Epithelial cell of proximal tubule (primary cell): Measurements from ENCODE around the gene GANC. TPM values are rescaled to one million over a fixed set of nuclear protein-coding genes. Genes with fewer than 3 reads are reported as not detected.
A peak's percentile ranks its signal among the peaks of the same experiment; 100 is the strongest.

Experiments
- DNase-seq: peaks from one replicate; pipeline ENCODE4 v3.0.0-alpha.2; 2011; ENCODE audit warnings: low read depth
- H3K4me3 ChIP-seq: 2 replicates; pipeline ENCODE4 v1.5.1; 2011; ENCODE audit warnings: low read depth, mild to moderate bottlenecking, low read length
- total RNA-seq: library from RNA; depleted of rRNA; stranded (reverse); fragments of >200 nt; gene quantifications from 2 replicates; pipeline ENCODE4 v1.2.3, GENCODE V29; 2015
- TF ChIP-seq, protein P1 (sequence below): conservative IDR thresholded peaks from 2 replicates; pipeline ENCODE4 v1.5.1; 2012; ENCODE audit warnings: low read depth, mild to moderate bottlenecking, low read length

The GANC gene
- total RNA-seq, 1 donor from 2014 or later, result 13.1 TPM

DNA sequence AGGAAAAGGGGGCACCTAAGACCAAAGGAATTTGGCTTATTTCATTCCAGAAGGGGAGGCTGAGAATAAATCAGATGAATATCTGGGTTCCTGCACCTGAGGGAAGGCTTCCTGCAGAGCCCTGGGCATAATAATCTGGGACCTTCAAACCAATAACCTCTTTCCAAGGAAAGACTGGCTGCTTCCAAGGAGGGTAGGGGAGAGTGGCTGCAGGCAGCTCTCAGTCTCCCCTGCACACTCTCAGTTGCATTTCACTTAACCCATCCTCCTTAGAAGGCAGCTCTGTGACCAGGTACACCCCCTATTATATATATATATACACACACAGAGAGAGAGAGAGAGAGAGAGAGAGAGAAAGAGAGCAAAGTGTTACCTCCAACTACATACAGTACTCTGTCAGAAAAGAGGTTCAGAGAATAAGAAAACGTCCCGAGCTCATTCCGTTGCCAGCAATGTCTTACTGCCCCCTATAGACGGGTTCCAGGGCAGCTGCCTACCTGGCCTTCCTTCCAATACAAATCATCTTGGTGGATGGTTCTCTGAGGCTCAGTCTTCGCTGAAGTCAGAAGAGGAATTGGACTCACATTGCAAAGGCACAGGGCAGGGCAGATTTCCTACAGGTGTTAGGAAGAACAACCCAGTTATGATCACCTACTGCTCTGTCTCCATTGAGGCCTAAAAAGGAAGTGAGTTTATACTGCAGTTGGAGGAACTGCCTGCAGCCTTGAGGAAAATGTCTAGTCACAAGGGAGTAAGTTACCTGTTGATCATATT lies 112.4 kb downstream of the GANC start:
- TF ChIP-seq, protein P1, sequence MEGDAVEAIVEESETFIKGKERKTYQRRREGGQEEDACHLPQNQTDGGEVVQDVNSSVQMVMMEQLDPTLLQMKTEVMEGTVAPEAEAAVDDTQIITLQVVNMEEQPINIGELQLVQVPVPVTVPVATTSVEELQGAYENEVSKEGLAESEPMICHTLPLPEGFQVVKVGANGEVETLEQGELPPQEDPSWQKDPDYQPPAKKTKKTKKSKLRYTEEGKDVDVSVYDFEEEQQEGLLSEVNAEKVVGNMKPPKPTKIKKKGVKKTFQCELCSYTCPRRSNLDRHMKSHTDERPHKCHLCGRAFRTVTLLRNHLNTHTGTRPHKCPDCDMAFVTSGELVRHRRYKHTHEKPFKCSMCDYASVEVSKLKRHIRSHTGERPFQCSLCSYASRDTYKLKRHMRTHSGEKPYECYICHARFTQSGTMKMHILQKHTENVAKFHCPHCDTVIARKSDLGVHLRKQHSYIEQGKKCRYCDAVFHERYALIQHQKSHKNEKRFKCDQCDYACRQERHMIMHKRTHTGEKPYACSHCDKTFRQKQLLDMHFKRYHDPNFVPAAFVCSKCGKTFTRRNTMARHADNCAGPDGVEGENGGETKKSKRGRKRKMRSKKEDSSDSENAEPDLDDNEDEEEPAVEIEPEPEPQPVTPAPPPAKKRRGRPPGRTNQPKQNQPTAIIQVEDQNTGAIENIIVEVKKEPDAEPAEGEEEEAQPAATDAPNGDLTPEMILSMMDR, result peak; percentile 78
- no peak overlapping the region for H3K4me3 ChIP-seq
- no peak for DNase-seq

DNA sequence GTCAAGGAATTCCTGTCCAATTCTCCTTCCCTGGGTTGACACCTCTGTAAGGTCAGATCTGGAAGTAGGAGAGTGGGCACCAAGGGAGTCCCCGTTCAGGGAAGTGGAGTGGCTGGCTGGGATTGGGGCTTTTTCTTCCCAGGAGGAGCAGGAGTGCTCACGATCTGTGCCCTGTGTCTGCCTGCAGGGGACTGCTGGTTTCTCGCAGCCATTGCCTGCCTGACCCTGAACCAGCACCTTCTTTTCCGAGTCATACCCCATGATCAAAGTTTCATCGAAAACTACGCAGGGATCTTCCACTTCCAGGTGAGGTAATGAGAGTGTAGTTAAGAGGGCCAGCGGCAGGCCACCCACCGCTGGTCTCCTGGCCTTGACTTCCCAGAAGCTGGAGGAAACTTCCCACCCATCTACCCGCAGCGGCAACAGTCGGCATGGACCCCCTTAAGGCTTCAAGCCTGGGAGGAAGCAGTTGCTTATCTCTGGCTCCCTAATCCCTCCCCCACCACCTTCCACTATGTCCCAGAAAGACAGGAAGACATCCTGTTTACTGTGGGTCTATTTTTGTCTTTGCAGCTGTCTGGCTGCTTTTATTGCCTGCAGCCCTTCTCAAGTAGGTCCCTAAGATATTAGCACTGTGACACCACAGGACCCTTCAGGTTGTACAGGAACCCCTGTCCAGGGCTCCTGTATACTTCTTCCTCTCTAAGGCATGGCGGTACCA lies 113.1 kb downstream of the GANC start:
- no peak for DNase-seq
- TF ChIP-seq, protein P1, result no peak
- H3K4me3 ChIP-seq, result no peak overlapping the region

DNA sequence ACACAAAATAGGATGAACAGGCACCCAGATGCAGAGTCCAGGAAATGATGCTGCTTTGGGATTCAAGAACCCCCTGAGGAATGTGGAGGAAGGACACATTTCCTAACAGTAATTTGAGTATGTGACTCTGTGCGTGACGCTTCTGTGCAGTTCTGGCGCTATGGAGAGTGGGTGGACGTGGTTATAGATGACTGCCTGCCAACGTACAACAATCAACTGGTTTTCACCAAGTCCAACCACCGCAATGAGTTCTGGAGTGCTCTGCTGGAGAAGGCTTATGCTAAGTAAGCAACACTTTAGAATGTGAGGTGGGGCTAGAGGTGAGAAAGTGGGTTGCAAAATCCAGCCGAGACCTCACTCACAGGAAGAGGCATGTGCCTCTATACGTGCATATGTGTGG lies 114.6 kb downstream of the GANC start:
- DNase-seq, result no peak
- H3K4me3 ChIP-seq, result no peak overlapping the region
- TF ChIP-seq, protein P1, result no peak

DNA sequence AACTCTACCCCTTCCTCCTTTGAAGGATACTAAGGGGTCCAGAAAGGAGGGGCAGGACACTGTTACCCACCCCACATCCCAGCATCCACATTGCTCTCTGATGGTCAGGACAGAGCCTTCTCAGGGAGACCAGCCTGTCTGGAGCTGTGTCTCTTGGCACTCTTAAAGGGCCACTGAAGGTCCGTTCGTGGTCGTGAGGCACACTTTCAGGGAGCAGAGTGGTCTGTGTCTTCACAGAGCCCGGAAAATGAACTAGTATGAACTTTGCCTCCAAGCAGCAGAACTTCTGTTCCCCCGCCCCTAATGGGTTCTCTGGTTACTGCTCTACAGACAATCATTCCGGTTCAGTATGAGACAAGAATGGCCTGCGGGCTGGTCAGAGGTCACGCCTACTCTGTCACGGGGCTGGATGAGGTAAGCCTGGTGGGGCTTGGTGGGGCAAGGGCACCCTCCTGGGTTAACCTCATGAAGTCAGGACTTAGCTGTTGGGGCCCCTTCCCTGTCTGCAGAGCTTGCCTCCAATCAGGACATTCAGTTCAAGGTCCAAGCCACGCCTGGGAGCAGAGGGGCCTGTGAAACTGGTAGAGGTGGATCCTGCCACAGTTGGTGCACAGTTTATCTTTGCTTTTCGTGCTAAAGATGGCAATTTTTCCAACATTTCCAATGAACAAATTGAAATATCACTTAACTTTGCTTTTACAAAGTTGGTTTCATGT lies 119.5 kb downstream of the GANC start:
- TF ChIP-seq, protein P1, result no peak
- DNase-seq, result peak; percentile 25
- no peak overlapping the region for H3K4me3 ChIP-seq

DNA sequence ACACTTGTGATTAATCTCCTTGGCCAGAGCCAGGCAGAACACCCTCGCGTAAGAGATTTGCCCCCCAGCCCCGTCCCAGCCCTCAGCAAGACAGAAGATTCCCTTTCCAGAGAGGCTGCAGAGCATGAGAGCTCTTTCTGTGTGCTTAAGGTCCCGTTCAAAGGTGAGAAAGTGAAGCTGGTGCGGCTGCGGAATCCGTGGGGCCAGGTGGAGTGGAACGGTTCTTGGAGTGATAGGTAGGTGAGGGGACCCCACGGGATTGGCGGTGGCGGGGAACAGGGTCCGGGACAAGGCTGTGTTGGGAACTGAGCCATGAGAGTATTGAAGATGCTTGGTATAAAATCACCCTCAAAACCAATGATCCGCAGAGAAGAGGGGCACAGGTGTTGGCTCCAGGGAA lies 121.1 kb downstream of the GANC start:
- DNase-seq, result no peak
- H3K4me3 ChIP-seq, result no peak overlapping the region

DNA sequence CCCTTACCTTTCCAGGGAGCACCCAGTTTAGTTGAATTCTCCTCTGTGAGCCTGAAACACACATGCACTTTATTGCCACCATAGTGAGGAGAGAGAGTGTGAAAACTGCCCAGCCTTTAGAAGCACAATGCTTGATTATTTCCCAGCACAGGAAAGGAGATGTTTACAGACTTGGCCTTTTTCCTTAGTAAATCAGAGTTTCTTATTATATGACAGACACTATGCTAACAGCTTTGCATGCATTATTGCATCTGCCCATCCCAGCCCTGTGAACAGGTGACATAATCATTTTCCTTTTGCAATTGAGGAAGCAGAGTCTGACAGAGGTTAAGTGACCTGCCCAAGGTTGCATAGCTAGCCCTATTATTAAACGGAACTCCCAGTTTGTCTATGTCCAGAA lies 122.8 kb downstream of the GANC start:
- DNase-seq, result no peak
- TF ChIP-seq, protein P1, result no peak
- H3K4me3 ChIP-seq, result no peak overlapping the region

More for the DNA sequence above, 121.1 kb downstream of the GANC start:
- TF ChIP-seq, protein P1, result no peak
